Nephron (organoid): ENCODE measurements around the gene IPCEF1.

Source experiments
- H3K27ac Mint-ChIP-seq, 3 experiments: 2 replicates each; pipeline ENCODE4 v1.8.0; 2020; ENCODE audit warnings: mixed read lengths in 3 of 3, mild to moderate bottlenecking in 2 of 3, moderate library complexity in 1 of 3
- H3K27me3 Mint-ChIP-seq: 2 replicates; pipeline ENCODE4 v1.8.0; 2021; ENCODE audit warnings: low read depth, mild to moderate bottlenecking, moderate library complexity, mixed read lengths
- H3K36me3 Mint-ChIP-seq: 2 replicates; pipeline ENCODE4 v1.8.0; 2020; ENCODE audit warnings: low read depth, mixed read lengths
- H3K4me1 Mint-ChIP-seq: 2 replicates; pipeline ENCODE4 v1.8.0; 2020; ENCODE audit warnings: mixed read lengths
- H3K4me3 Mint-ChIP-seq, 3 experiments: 2 replicates each; pipeline ENCODE4 v1.8.0; 2020; ENCODE audit warnings: mild to moderate bottlenecking in 3 of 3, mixed read lengths in 3 of 3, moderate library complexity in 2 of 3
- H3K9me3 Mint-ChIP-seq: 2 replicates; pipeline ENCODE4 v1.8.0; 2020; ENCODE audit warnings: mixed read lengths
- CTCF ChIP-seq, 3 experiments: fragments of 200-600 bp; sonication (generic); IDR thresholded peaks; one replicate each; pipeline ENCODE4 v1.5.0; 2021; ENCODE audit warnings: antibody characterized with exemption in 3 of 3; ENCODE audit not compliant: unreplicated experiment in 3 of 3

Gene IPCEF1

GRCh38 chr6:154258064-154258757 is 98.4 kb downstream of the IPCEF1 start:
- H3K36me3 Mint-ChIP-seq, result peaks cover 8% of the 10 kb centered on the region
- no peaks in the 10 kb centered on the region for H3K27me3 Mint-ChIP-seq
- no peak overlapping the region for H3K27ac Mint-ChIP-seq
- H3K4me3 Mint-ChIP-seq, result no peak overlapping the region
- no peak for TF ChIP-seq CTCF (IDR thresholded peaks at IDR 0.05; ENCODE audit: unreplicated experiment in 3 of 3)
- H3K4me1 Mint-ChIP-seq, result no peaks in the 10 kb centered on the region
- peaks cover 16% of the 10 kb centered on the region for H3K9me3 Mint-ChIP-seq

DNA sequence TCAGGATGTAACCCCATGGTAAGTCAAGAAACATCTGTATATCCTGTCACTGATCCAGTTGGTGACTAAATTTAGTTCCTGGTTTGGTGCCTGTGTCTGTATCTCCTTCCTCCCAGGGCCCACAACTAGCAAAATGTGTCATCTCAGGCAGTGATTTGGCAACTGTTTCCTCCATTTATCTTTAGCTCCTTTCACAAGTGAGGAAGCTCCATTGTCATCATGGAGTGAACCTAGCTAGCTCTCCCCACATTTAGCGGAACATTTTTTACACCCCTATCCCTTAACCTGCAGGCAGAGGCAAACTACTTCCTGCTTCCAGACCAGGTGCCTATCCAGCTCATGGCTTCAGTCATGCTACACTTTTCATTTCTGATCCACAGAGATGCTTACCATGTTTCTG is 99.5 kb downstream of the IPCEF1 start:
- Mint-ChIP-seq H3K9me3 (peaks cover 16% of the 10 kb centered on the region), H3K27ac (no peak overlapping the region), H3K27me3 (no peaks in the 10 kb centered on the region), H3K4me1 (no peaks in the 10 kb centered on the region), H3K36me3 (peaks cover 8% of the 10 kb centered on the region), H3K4me3 (no peak overlapping the region)
- no peak for TF ChIP-seq CTCF (IDR thresholded peaks at IDR 0.05; ENCODE audit: unreplicated experiment in 3 of 3)

- Mint-ChIP-seq H3K36me3 (peaks cover 8% of the 10 kb centered on the region), H3K4me3 (no peak overlapping the region), H3K9me3 (peaks cover 16% of the 10 kb centered on the region), H3K4me1 (peaks cover 1% of the 10 kb centered on the region), H3K27ac (no peak overlapping the region), H3K27me3 (no peaks in the 10 kb centered on the region)
- no peak for TF ChIP-seq CTCF (IDR thresholded peaks at IDR 0.05; ENCODE audit: unreplicated experiment in 3 of 3)
Observed at GRCh38 chr6:154252678-154253077, 103.9 kb downstream of the IPCEF1 start.

DNA sequence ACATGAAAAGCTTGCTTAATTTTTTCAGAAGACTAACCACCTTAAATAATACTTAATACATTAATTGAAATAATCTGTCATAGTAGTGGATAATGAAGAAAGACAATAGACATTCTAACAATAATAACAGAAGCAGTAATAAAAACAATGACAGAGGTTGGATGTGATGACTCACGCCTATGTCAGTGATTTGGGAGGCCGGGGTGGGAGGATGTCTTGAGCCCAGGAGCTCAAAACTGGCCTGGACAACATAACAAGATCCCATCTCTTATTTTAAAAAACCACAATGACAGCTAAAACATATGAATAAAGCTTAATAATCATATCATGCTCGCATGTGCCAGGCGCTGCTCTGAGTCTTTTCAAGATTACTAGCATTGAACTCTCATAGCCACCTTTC is 105.5 kb downstream of the IPCEF1 start:
- Mint-ChIP-seq H3K27me3 (no peaks in the 10 kb centered on the region), H3K9me3 (peaks cover 10% of the 10 kb centered on the region), H3K27ac (no peak overlapping the region), H3K4me1 (peaks cover 15% of the 10 kb centered on the region), H3K36me3 (peaks cover 4% of the 10 kb centered on the region), H3K4me3 (no peak overlapping the region)
- TF ChIP-seq CTCF (IDR thresholded peaks at IDR 0.05; ENCODE audit: unreplicated experiment in 3 of 3), result no peak

- Mint-ChIP-seq H3K9me3 (peaks cover 4% of the 10 kb centered on the region), H3K4me3 (no peak overlapping the region), H3K27ac (peak overlapping the region in 2 of 3 experiments; percentile 48 to 77), H3K4me1 (peaks cover 19% of the 10 kb centered on the region), H3K36me3 (peaks cover 4% of the 10 kb centered on the region), H3K27me3 (no peaks in the 10 kb centered on the region)
- TF ChIP-seq CTCF (IDR thresholded peaks at IDR 0.05; ENCODE audit: unreplicated experiment in 3 of 3), result no peak
Observed at GRCh38 chr6:154249499-154250298, 106.9 kb downstream of the IPCEF1 start.
